CD14-positive monocyte (primary cell): ENCODE data around the gene SLK. TPM values are rescaled to one million over a fixed set of nuclear protein-coding genes. Genes with fewer than 3 reads are reported as not detected.
A peak's percentile ranks its signal among the peaks of the same experiment; 100 is the strongest.

Experiments used
- DNase-seq, 3 donors: peaks; one replicate each; pipeline ENCODE4 v3.0.0-alpha.2; 2011 to 2022
- H2AFZ ChIP-seq: 2 replicates; pipeline ENCODE4 v1.6.0; 2012; ENCODE audit warnings: mild to moderate bottlenecking, low read depth, low read length, inconsistent platforms; ENCODE audit not compliant: insufficient read depth, poor library complexity, severe bottlenecking
- H3K27ac ChIP-seq, 2 donors: 1 replicate in 1 of 2; 2 replicates in 1 of 2; pipeline ENCODE4 v1.5.1; 2012 to 2013; ENCODE audit warnings: low read length in 2 of 2, control low read depth in 1 of 2, inconsistent platforms in 1 of 2, low read depth in 1 of 2, mild to moderate bottlenecking in 1 of 2
- H3K27me3 ChIP-seq, 2 donors: one replicate each; pipeline versions ENCODE4 v1.6.0 to v1.6.1; 2011 to 2013; ENCODE audit warnings: low read length in 2 of 2; ENCODE audit not compliant: control insufficient read depth in 2 of 2, insufficient read depth in 2 of 2
- H3K36me3 ChIP-seq, 2 donors: replicated peaks in 1 of 2; 1 replicate in 1 of 2; 2 replicates in 1 of 2; pipeline versions ENCODE4 v1.5.1 to v1.6.1; 2012 to 2013; ENCODE audit warnings: low read length in 2 of 2, control low read depth in 1 of 2, inconsistent platforms in 1 of 2, mild to moderate bottlenecking in 1 of 2; ENCODE audit not compliant: insufficient read depth in 2 of 2, control insufficient read depth in 1 of 2
- H3K4me1 ChIP-seq, 2 donors: 1 replicate in 1 of 2; 2 replicates in 1 of 2; pipeline versions ENCODE4 v1.5.1 to v1.6.1; 2012 to 2013; ENCODE audit warnings: low read length in 2 of 2, control low read depth in 1 of 2, inconsistent platforms in 1 of 2, mild to moderate bottlenecking in 1 of 2, moderate library complexity in 1 of 2; ENCODE audit not compliant: insufficient read depth in 2 of 2, control insufficient read depth in 1 of 2
- H3K4me2 ChIP-seq: replicated peaks from 2 replicates; pipeline ENCODE3; 2012; ENCODE audit warnings: low read length, moderate library complexity, mild to moderate bottlenecking; ENCODE audit not compliant: poor library complexity, severe bottlenecking; ENCODE audit errors: extremely low read depth
- H3K4me3 ChIP-seq, 3 experiments: fragments of 200-600 bp in 1 of 3; sonication (generic) in 1 of 3; replicated peaks in 1 of 3; 1 replicate in 2 of 3; 2 replicates in 1 of 3; pipeline ENCODE4 v1.5.1; 2011 to 2013; ENCODE audit warnings: low read length in 3 of 3, mild to moderate bottlenecking in 3 of 3, control low read depth in 2 of 3, low read depth in 2 of 3, inconsistent platforms in 1 of 3, moderate library complexity in 1 of 3
- H3K79me2 ChIP-seq: 2 replicates; pipeline ENCODE4 v1.6.0; 2012; ENCODE audit warnings: mild to moderate bottlenecking, control low read depth, inconsistent platforms, low read length, moderate library complexity; ENCODE audit not compliant: insufficient read depth
- H3K9ac ChIP-seq: 2 replicates; pipeline ENCODE4 v1.6.0; 2017; ENCODE audit warnings: low read length, mild to moderate bottlenecking; ENCODE audit not compliant: insufficient read depth, poor library complexity, severe bottlenecking
- H3K9me3 ChIP-seq, 2 donors: replicated peaks in 1 of 2; 1 replicate in 1 of 2; 2 replicates in 1 of 2; pipeline versions ENCODE4 v1.5.1 to v1.6.1; 2012 to 2013; ENCODE audit warnings: low read length in 2 of 2, control low read depth in 1 of 2; ENCODE audit not compliant: control insufficient read depth in 1 of 2, insufficient read depth in 1 of 2
- H4K20me1 ChIP-seq: 2 replicates; pipeline ENCODE4 v1.6.0; 2012; ENCODE audit warnings: mild to moderate bottlenecking, low read length, control low read depth, moderate library complexity; ENCODE audit not compliant: insufficient read depth
- H3K27ac Mint-ChIP-seq, 7 donors: one replicate each; pipeline ENCODE4 v1.8.0; 2020; ENCODE audit warnings: mild to moderate bottlenecking in 7 of 7, mixed read lengths in 7 of 7, moderate library complexity in 6 of 7, inconsistent platforms in 2 of 7
- H3K27me3 Mint-ChIP-seq, 3 donors: one replicate each; pipeline ENCODE4 v1.8.0; 2021 to 2022; ENCODE audit warnings: low read depth in 3 of 3, mild to moderate bottlenecking in 3 of 3, mixed read lengths in 3 of 3, moderate library complexity in 3 of 3, inconsistent platforms in 1 of 3
- H3K36me3 Mint-ChIP-seq, 2 donors: one replicate each; pipeline ENCODE4 v1.8.0; 2020; ENCODE audit warnings: mixed read lengths in 2 of 2, inconsistent platforms in 1 of 2, mild to moderate bottlenecking in 1 of 2
- H3K4me1 Mint-ChIP-seq: one replicate; pipeline ENCODE4 v1.8.0; 2020; ENCODE audit warnings: mild to moderate bottlenecking, mixed read lengths
- H3K4me3 Mint-ChIP-seq, 2 donors: one replicate each; pipeline ENCODE4 v1.8.0; 2020; ENCODE audit warnings: mild to moderate bottlenecking in 2 of 2, mixed read lengths in 2 of 2, moderate library complexity in 1 of 2
- H3K9me3 Mint-ChIP-seq, 7 donors: one replicate each; pipeline ENCODE4 v1.8.0; 2020 to 2022; ENCODE audit warnings: mixed read lengths in 7 of 7, mild to moderate bottlenecking in 6 of 7, moderate library complexity in 6 of 7, inconsistent platforms in 2 of 7
- WGBS: methylation state at CpG from one replicate; pipeline ENCODE4 v1.1.5; 2013; ENCODE audit warnings: missing lambda C conversion rate; ENCODE audit not compliant: insufficient coverage; 5-methylcytosine and 5-hydroxymethylcytosine counted together
- intact Hi-C, 2 donors: fragments of 100-400 bp; cut with micrococcal nuclease; formaldehyde crosslinking; loops; one replicate each; pipeline versions ENCODE4 v1.15.0 to v1.15.1; 2023
- polyA plus RNA-seq, 3 donors: library from polyadenylated mRNA; depleted of rRNA in 1 of 3; unstranded in 2 of 3; stranded (reverse) in 1 of 3; fragments of 300-500 nt in 2 of 3; fragments of >200 nt in 1 of 3; fragmentation: Illumina TruSeq in 2 of 3; gene quantifications; 1 replicate in 2 of 3; 2 replicates in 1 of 3; pipeline ENCODE4 v1.2.3, GENCODE V29; 2012 to 2021
- TF ChIP-seq, protein P1 (sequence below): fragments of 200-600 bp; IDR thresholded peaks from one replicate; pipeline ENCODE4 v1.8.0; 2022; ENCODE audit warnings: antibody characterized with exemption, mild to moderate bottlenecking

Gene SLK
- polyA plus RNA-seq, 3 donors = 2.9 to 6.5 (median 4.4) TPM

DNA sequence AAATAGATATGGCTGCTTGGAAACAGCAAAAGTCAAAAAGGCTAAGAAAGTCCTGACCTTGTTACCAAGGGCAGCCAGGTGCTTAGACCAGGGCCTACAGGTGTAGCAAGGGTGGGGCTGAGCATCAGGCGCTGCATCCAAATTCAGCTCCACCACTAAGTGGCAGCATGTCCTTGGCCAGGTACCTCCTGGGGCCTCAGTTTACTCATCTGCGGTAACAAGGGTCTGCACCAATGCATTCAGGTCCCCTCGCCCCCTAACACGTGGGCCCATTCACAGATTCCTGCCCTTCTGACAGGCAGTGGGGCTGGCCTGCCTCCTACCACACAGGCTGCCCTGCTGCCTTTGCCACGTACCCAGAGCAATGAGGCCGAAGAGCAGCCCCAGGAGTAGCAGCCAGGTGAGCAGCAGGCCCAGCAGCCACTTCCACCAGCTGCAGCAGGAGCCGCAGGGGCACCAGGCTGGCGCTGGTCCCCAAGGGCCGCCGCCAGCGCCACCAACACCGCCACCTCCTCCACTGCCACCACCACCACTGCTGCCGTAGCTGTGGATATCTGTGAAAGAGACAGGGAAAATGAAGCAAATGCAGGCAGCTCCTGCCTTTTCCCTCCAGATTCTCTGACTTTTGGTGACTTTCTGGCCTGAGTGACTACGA, 89.8 kb downstream of the SLK start:
- no peak overlapping the region for H3K9ac ChIP-seq
- H3K9me3 ChIP-seq = no peaks in the 10 kb centered on the region
- no peaks in the 10 kb centered on the region for H3K79me2 ChIP-seq
- H3K27me3 ChIP-seq = no peaks in the 10 kb centered on the region
- no peak overlapping the region for H3K4me3 ChIP-seq
- intact Hi-C loops = loop anchor here in 1 of 2 donors (10.0 kb wide), 1 partner anchor 148 kb away; no protein-coding TSS in a partner anchor
- no peak for DNase-seq
- Mint-ChIP-seq H3K36me3 (no peaks in the 10 kb centered on the region), H3K4me1 (no peaks in the 10 kb centered on the region), H3K4me3 (no peak overlapping the region), H3K27me3 (peaks cover 0 to 2% (median 0%) of the 10 kb centered on the region in 3 donors), H3K9me3 (peaks cover 0 to 3% (median 0%) of the 10 kb centered on the region in 7 donors), H3K27ac (no peak overlapping the region)
- WGBS = 96% methylated on average over 9 of the region's 14 CpGs
- H4K20me1 ChIP-seq = no peaks in the 10 kb centered on the region
- H3K36me3 ChIP-seq = no peaks in the 10 kb centered on the region
- no peak overlapping the region for H3K4me2 ChIP-seq
- TF ChIP-seq, protein P1, sequence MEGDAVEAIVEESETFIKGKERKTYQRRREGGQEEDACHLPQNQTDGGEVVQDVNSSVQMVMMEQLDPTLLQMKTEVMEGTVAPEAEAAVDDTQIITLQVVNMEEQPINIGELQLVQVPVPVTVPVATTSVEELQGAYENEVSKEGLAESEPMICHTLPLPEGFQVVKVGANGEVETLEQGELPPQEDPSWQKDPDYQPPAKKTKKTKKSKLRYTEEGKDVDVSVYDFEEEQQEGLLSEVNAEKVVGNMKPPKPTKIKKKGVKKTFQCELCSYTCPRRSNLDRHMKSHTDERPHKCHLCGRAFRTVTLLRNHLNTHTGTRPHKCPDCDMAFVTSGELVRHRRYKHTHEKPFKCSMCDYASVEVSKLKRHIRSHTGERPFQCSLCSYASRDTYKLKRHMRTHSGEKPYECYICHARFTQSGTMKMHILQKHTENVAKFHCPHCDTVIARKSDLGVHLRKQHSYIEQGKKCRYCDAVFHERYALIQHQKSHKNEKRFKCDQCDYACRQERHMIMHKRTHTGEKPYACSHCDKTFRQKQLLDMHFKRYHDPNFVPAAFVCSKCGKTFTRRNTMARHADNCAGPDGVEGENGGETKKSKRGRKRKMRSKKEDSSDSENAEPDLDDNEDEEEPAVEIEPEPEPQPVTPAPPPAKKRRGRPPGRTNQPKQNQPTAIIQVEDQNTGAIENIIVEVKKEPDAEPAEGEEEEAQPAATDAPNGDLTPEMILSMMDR = no peak
- no peak overlapping the region for H3K27ac ChIP-seq
- H2AFZ ChIP-seq = no peak overlapping the region
- H3K4me1 ChIP-seq = no peaks in the 10 kb centered on the region

DNA sequence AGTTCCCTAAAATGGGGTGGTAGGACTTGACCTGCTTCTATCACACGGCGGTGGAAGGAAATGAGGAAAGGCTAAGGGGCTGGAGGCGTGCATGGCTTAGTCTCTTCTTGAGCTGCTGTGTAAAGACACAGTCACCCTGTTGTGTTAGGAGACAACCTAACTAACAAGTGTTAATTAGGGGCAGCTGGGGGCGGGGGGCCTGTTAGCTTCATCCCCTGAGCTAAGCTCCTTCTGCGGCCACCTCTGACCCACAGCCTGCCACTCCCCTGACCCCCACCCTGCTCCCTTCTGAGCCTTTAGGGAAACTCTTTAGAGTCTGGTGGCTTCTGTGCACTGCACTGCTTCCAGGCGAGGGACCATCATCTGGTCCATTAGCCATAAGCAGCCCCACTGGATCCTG, 90.8 kb downstream of the SLK start:
- H3K4me3 Mint-ChIP-seq = no peak overlapping the region
- H3K4me1 Mint-ChIP-seq = no peaks in the 10 kb centered on the region
- WGBS = 44% methylated on average over 5 of the region's 6 CpGs

More for the DNA sequence above, 90.8 kb downstream of the SLK start:
- H3K27ac Mint-ChIP-seq = peak overlapping the region in 1 of 7 donors; percentile 5
- Histone ChIP-seq H3K9ac (no peak overlapping the region), H3K4me3 (no peak overlapping the region), H3K9me3 (no peaks in the 10 kb centered on the region), H3K27ac (no peak overlapping the region), H4K20me1 (no peaks in the 10 kb centered on the region), H3K36me3 (no peaks in the 10 kb centered on the region), H3K4me2 (no peak overlapping the region), H2AFZ (peak overlapping the region; percentile 35), H3K27me3 (no peaks in the 10 kb centered on the region), H3K4me1 (no peaks in the 10 kb centered on the region), H3K79me2 (no peaks in the 10 kb centered on the region)
- intact Hi-C loops = loop anchor here in 1 of 2 donors (10.0 kb wide), 1 partner anchor 147 kb away; no protein-coding TSS in a partner anchor
- peaks cover 0 to 4% (median 2%) of the 10 kb centered on the region in 3 donors for H3K27me3 Mint-ChIP-seq
- peaks cover 0 to 3% (median 0%) of the 10 kb centered on the region in 7 donors for H3K9me3 Mint-ChIP-seq
- no peak for DNase-seq
- no peaks in the 10 kb centered on the region for H3K36me3 Mint-ChIP-seq
- TF ChIP-seq, protein P1 = no peak
